HFFc6 (cell line): Measurements from ENCODE around the gene KCNJ3. TPM values are rescaled to one million over a fixed set of nuclear protein-coding genes. Genes with fewer than 3 reads are reported as not detected.

Experiments
- DNase-seq: peaks from one replicate; pipeline ENCODE4 v3.0.0-alpha.2; 2018
- H3K27ac Mint-ChIP-seq: 2 replicates; pipeline ENCODE4 v1.8.0; 2020; ENCODE audit warnings: mild to moderate bottlenecking, mixed read lengths
- H3K27me3 Mint-ChIP-seq: 2 replicates; pipeline ENCODE4 v1.8.0; 2021; ENCODE audit warnings: mild to moderate bottlenecking, moderate library complexity, mixed read lengths; ENCODE audit not compliant: insufficient read depth
- H3K36me3 Mint-ChIP-seq: 2 replicates; pipeline ENCODE4 v1.8.0; 2021; ENCODE audit warnings: low read depth, mixed read lengths
- H3K4me1 Mint-ChIP-seq: 2 replicates; pipeline ENCODE4 v1.8.0; 2020; ENCODE audit warnings: low read depth, mixed read lengths
- H3K4me3 Mint-ChIP-seq: 2 replicates; pipeline ENCODE4 v1.8.0; 2020; ENCODE audit warnings: mild to moderate bottlenecking, moderate library complexity, mixed read lengths
- H3K9me3 Mint-ChIP-seq: 2 replicates; pipeline ENCODE4 v1.8.0; 2020; ENCODE audit warnings: mild to moderate bottlenecking, mixed read lengths
- total RNA-seq, 6 experiments: library from RNA; stranded (reverse); fragmentation: NEBNext Ultra II Directional; extraction: Animal tissue kit (Norgen Biotek cat#: 25700); gene quantifications; 2 replicates in 1 of 6; 3 replicates in 5 of 6; pipeline ENCODE4 v1.2.3, GENCODE V29; 2021
- TF ChIP-seq, protein P1 (sequence below): fragments of 200-600 bp; sonication (generic); IDR thresholded peaks from 2 replicates; pipeline ENCODE4 v1.5.0; 2021; ENCODE audit warnings: antibody characterized with exemption, mild to moderate bottlenecking

Gene KCNJ3
- total RNA-seq, 6 experiments from 2014 or later: not detected

DNA sequence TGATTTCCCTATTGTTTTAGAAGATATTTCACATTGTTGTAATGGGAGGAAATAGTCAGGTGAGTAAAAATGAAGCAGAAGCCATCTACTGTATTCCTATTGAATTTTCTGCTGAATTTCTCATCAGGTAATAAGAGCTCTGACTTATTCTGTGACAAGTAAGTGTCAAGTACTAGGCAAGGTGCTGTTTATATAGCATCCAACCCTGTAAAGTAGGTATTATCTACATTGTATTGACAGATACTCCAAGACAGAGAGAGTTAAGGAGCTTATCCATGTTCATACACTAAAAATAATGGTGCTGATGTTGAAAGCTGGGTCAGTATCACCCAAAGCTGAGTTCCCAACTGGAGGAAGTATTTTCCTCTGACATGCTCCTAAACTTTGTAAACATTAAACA is 106.0 kb downstream of the KCNJ3 start:
- Mint-ChIP-seq H3K9me3 (peaks cover 33% of the 10 kb centered on the region), H3K4me1 (no peaks in the 10 kb centered on the region), H3K27me3 (no peaks in the 10 kb centered on the region)

DNA sequence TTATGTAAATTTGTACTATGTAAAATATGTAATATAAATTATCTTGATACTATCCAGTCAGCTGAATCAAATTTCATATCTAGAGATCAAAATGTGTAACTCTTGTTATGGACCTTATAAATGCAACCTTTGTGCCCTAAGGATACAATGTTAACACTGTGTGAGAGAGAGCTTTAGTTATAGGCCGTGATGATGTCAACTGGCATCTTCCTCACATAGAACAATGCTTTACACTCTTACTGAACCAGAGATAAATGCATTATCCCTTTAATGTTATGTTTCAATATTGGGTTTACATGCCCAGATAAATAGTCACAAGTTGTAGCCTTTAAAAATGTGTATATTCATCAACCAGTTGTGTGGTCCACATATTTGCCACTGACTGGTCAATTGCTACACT is 115.1 kb downstream of the KCNJ3 start:
- H3K4me3 Mint-ChIP-seq: no peak overlapping the region
- no peak overlapping the region for H3K27ac Mint-ChIP-seq
- TF ChIP-seq, protein P1, sequence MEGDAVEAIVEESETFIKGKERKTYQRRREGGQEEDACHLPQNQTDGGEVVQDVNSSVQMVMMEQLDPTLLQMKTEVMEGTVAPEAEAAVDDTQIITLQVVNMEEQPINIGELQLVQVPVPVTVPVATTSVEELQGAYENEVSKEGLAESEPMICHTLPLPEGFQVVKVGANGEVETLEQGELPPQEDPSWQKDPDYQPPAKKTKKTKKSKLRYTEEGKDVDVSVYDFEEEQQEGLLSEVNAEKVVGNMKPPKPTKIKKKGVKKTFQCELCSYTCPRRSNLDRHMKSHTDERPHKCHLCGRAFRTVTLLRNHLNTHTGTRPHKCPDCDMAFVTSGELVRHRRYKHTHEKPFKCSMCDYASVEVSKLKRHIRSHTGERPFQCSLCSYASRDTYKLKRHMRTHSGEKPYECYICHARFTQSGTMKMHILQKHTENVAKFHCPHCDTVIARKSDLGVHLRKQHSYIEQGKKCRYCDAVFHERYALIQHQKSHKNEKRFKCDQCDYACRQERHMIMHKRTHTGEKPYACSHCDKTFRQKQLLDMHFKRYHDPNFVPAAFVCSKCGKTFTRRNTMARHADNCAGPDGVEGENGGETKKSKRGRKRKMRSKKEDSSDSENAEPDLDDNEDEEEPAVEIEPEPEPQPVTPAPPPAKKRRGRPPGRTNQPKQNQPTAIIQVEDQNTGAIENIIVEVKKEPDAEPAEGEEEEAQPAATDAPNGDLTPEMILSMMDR: no peak

More for the DNA sequence above, 106.0 kb downstream of the KCNJ3 start:
- H3K4me3 Mint-ChIP-seq: no peak overlapping the region
- no peak overlapping the region for H3K27ac Mint-ChIP-seq
- DNase-seq: no peak
- TF ChIP-seq, protein P1: no peak
- H3K36me3 Mint-ChIP-seq: no peaks in the 10 kb centered on the region; the same call in 1 of the 2 replicates

DNA sequence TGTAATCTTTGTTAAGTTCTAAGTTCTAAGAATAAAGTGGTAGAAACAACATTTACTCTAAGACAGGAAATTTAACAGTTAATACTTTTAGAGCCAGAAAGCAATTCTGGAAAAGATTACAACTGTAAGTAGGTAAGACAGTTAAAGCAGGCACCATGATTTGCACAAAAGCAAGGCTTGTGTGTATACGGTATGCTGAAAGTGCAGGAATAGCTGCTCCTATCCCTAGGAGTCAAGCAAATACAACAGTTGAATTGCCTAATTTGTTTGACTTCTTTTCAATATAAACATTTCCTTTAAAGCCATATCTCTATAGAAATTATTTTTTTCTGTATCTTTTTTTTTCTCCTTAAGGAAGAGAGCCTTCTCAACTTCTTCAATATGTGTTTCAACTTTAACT is 116.4 kb downstream of the KCNJ3 start:
- Mint-ChIP-seq H3K9me3 (peaks cover 12% of the 10 kb centered on the region), H3K4me1 (no peaks in the 10 kb centered on the region), H3K27me3 (no peaks in the 10 kb centered on the region), H3K27ac (no peak overlapping the region), H3K4me3 (no peak overlapping the region), H3K36me3 (no peaks in the 10 kb centered on the region)
- TF ChIP-seq, protein P1: no peak
- no peak for DNase-seq

More for the DNA sequence above, 115.1 kb downstream of the KCNJ3 start:
- no peaks in the 10 kb centered on the region for H3K36me3 Mint-ChIP-seq
- peaks cover 12% of the 10 kb centered on the region for H3K9me3 Mint-ChIP-seq
- no peaks in the 10 kb centered on the region for H3K27me3 Mint-ChIP-seq
- no peak for DNase-seq
- no peaks in the 10 kb centered on the region for H3K4me1 Mint-ChIP-seq

DNA sequence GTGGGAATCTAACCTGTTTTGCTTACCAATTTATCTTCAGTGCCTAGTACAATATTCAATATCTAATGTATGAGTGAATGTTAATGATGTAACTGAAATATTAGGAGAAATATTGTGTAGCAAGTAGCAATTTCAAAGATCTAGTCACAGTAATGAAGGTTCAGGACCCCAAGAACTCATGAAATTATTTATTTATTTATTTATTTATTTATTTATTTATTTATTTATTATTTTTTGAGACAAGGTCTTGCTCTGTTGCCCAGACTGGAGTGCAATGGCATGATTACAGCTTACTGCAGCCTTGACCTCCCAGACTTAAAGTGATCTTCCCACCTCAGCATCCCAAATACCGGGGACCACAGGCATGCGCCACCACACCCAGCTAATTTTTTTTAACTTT is 126.9 kb downstream of the KCNJ3 start:
- no peaks in the 10 kb centered on the region for H3K4me1 Mint-ChIP-seq
- DNase-seq: no peak
- no peaks in the 10 kb centered on the region for H3K36me3 Mint-ChIP-seq
- H3K9me3 Mint-ChIP-seq: peaks cover 28% of the 10 kb centered on the region
- H3K27ac Mint-ChIP-seq: no peak overlapping the region
- no peak overlapping the region for H3K4me3 Mint-ChIP-seq
- TF ChIP-seq, protein P1: no peak
- H3K27me3 Mint-ChIP-seq: no peaks in the 10 kb centered on the region; the same call in 1 of the 2 replicates

DNA sequence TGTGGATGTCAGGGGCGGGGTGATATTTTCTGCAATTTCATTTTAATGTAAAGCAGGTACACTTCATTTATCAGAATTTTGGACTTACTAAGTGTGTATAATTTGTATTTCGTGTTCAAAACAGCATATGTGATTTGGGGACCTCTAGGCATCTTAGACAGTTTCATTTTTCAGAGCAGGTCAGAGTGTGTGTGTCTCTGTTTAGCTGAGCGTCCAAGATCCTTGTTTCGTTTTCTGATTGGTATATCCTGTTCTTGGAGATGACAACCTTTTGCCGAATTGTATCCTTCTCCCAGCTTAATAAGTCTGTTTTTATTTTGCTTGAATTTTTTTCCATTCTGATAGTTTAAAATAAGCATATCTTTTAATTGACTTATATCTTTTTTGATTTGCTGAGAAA is 128.3 kb downstream of the KCNJ3 start:
- no peaks in the 10 kb centered on the region; the same call in 1 of the 2 replicates for H3K27me3 Mint-ChIP-seq
- no peak overlapping the region for H3K27ac Mint-ChIP-seq
- H3K4me3 Mint-ChIP-seq: no peak overlapping the region
- TF ChIP-seq, protein P1: no peak
- peaks cover 19% of the 10 kb centered on the region for H3K9me3 Mint-ChIP-seq
- no peak for DNase-seq
- H3K36me3 Mint-ChIP-seq: no peaks in the 10 kb centered on the region
- no peaks in the 10 kb centered on the region for H3K4me1 Mint-ChIP-seq

- Mint-ChIP-seq H3K4me3 (no peak overlapping the region), H3K4me1 (no peaks in the 10 kb centered on the region), H3K27ac (no peak overlapping the region), H3K36me3 (no peaks in the 10 kb centered on the region), H3K9me3 (peaks cover 22% of the 10 kb centered on the region), H3K27me3 (no peaks in the 10 kb centered on the region; the same call in 1 of the 2 replicates)
- TF ChIP-seq, protein P1: no peak
- no peak for DNase-seq
Measured at GRCh38 chr2:154827286-154827685, 128.8 kb downstream of the KCNJ3 start.
